Measurements from ENCODE around the gene ODC1. TPM values are rescaled to one million over a fixed set of nuclear protein-coding genes. Genes with fewer than 3 reads are reported as not detected.

Gene ODC1
- polyA plus RNA-seq, 2 donors: 5.1 to 19.4 TPM

- H3K4me1 ChIP-seq (ENCODE audit: control insufficient read depth in 2 of 2, insufficient read depth in 2 of 2, low read length in 1 of 2): no peaks in the 10 kb centered on the region
- H3K4me3 ChIP-seq (ENCODE audit: low read depth in 1 of 2, low read length in 2 of 2): no peak overlapping the region
- no peaks in the 10 kb centered on the region for H3K9me3 ChIP-seq (ENCODE audit: control insufficient read depth in 2 of 2, insufficient read depth in 1 of 2, low read depth in 1 of 2, low read length in 1 of 2)
- H3K27ac ChIP-seq (ENCODE audit: low read depth in 2 of 2, low read length in 1 of 2): no peak overlapping the region
- no peaks in the 10 kb centered on the region for H3K36me3 ChIP-seq (ENCODE audit: control insufficient read depth in 2 of 2, insufficient read depth in 2 of 2, low read length in 1 of 2)
- H3K27me3 ChIP-seq (ENCODE audit: control insufficient read depth in 1 of 2, insufficient read depth in 2 of 2, low read length in 2 of 2): no peaks in the 10 kb centered on the region
- 83 to 87% methylated on average over 3 of the region's 3 CpGs for WGBS, 2 donors
Measured at GRCh38 chr2:10481055-10481665, 33.0 kb upstream of the ODC1 start.

DNA sequence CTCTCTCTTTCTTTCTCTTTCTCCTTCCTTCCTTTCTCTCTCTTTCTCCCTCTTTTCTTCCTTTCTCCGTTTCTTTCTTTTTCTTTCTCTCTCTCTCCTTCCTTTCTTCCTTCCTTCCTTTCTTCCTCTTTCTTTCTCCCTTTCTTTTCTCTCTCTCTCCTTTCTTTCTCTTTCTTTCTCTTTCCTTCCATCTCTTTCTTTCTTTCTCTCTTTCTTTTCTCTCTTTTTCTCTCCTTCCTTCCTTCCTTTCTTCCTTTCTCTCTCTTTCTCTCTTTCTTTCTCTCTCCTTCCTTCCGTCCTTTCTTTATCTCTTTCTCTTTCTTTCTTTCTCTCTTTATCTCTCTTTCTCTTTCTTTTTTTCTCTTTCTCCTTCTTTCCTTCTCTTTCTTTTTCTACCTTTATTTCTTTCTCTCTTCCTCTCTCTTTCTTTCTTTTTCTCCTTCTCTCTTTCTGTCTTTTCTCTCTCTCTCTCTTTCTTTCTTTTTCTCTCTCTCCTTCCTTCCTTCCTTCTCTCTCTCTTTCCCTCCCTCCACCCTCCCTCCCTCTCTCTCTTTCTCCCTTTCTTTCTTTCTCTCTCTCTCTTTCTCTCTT lies 32.3 kb upstream of the ODC1 start:
- Histone ChIP-seq H3K4me3 (ENCODE audit: low read depth in 1 of 2, low read length in 2 of 2) (no peak overlapping the region), H3K36me3 (ENCODE audit: control insufficient read depth in 2 of 2, insufficient read depth in 2 of 2, low read length in 1 of 2) (no peaks in the 10 kb centered on the region), H3K4me1 (ENCODE audit: control insufficient read depth in 2 of 2, insufficient read depth in 2 of 2, low read length in 1 of 2) (no peaks in the 10 kb centered on the region), H3K9me3 (ENCODE audit: control insufficient read depth in 2 of 2, insufficient read depth in 1 of 2, low read depth in 1 of 2, low read length in 1 of 2) (no peaks in the 10 kb centered on the region), H3K27ac (ENCODE audit: low read depth in 2 of 2, low read length in 1 of 2) (no peak overlapping the region), H3K27me3 (ENCODE audit: control insufficient read depth in 1 of 2, insufficient read depth in 2 of 2, low read length in 2 of 2) (no peaks in the 10 kb centered on the region)
- 90 to 95% methylated on average over 2 of the region's 2 CpGs for WGBS, 2 donors

DNA sequence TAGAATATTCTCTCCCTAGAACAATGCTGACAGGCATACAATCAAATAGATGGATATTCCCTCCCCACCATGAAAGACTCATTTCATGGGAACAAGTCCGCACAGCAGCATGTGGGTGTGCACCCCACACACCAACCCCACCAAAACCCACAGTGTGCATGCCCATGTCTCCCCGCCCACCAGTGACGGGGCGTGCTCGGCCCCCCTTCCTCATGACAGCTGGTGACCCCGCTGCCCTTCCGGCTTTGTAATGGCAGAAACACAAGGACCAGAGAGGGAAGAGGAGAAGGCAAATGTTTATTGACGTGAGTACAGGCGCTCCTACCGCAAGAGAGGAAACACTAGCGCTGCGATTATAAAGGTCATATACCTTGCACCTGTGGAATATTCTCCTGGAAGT lies 30.8 kb upstream of the ODC1 start:
- no peaks in the 10 kb centered on the region for H3K36me3 ChIP-seq (ENCODE audit: control insufficient read depth in 2 of 2, insufficient read depth in 2 of 2, low read length in 1 of 2)
- H3K4me3 ChIP-seq (ENCODE audit: low read depth in 1 of 2, low read length in 2 of 2): no peak overlapping the region
- no peak overlapping the region for H3K27ac ChIP-seq (ENCODE audit: low read depth in 2 of 2, low read length in 1 of 2)
- no peaks in the 10 kb centered on the region for H3K27me3 ChIP-seq (ENCODE audit: control insufficient read depth in 1 of 2, insufficient read depth in 2 of 2, low read length in 2 of 2)
- no peaks in the 10 kb centered on the region for H3K9me3 ChIP-seq (ENCODE audit: control insufficient read depth in 2 of 2, insufficient read depth in 1 of 2, low read depth in 1 of 2, low read length in 1 of 2)
- no peaks in the 10 kb centered on the region for H3K4me1 ChIP-seq (ENCODE audit: control insufficient read depth in 2 of 2, insufficient read depth in 2 of 2, low read length in 1 of 2)
- 67 to 73% methylated on average over 12 of the region's 12 CpGs for WGBS, 2 donors

DNA sequence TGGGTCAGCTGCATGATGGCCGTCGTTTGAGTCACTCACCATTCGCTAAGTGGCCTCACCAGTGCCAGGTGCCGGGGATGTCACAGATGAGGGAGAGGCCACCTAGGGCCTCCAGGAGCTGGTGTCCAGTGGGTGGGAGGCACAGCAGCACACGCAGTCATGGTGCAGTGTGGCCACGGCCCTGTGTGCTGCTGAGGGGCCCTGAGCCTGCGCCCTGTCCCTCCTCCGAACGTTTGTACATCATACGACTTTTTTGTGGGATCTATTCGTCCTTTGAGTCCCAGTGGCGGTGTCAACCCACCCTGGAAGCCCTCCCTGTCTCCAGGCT lies 30.1 kb upstream of the ODC1 start:
- H3K4me3 ChIP-seq (ENCODE audit: low read depth in 1 of 2, low read length in 2 of 2): no peak overlapping the region
- H3K27me3 ChIP-seq (ENCODE audit: control insufficient read depth in 1 of 2, insufficient read depth in 2 of 2, low read length in 2 of 2): no peaks in the 10 kb centered on the region
- 85 to 88% methylated on average over 12 of the region's 12 CpGs for WGBS, 2 donors
- no peaks in the 10 kb centered on the region for H3K4me1 ChIP-seq (ENCODE audit: control insufficient read depth in 2 of 2, insufficient read depth in 2 of 2, low read length in 1 of 2)
- H3K9me3 ChIP-seq (ENCODE audit: control insufficient read depth in 2 of 2, insufficient read depth in 1 of 2, low read depth in 1 of 2, low read length in 1 of 2): no peaks in the 10 kb centered on the region
- H3K36me3 ChIP-seq (ENCODE audit: control insufficient read depth in 2 of 2, insufficient read depth in 2 of 2, low read length in 1 of 2): no peaks in the 10 kb centered on the region
- no peak overlapping the region for H3K27ac ChIP-seq (ENCODE audit: low read depth in 2 of 2, low read length in 1 of 2)

- no peaks in the 10 kb centered on the region for H3K4me1 ChIP-seq (ENCODE audit: control insufficient read depth in 2 of 2, insufficient read depth in 2 of 2, low read length in 1 of 2)
- H3K27ac ChIP-seq (ENCODE audit: low read depth in 2 of 2, low read length in 1 of 2): no peak overlapping the region
- WGBS, 2 donors: 64 to 68% methylated on average over 16 of the region's 16 CpGs
- no peak overlapping the region for H3K4me3 ChIP-seq (ENCODE audit: low read depth in 1 of 2, low read length in 2 of 2)
- no peaks in the 10 kb centered on the region for H3K9me3 ChIP-seq (ENCODE audit: control insufficient read depth in 2 of 2, insufficient read depth in 1 of 2, low read depth in 1 of 2, low read length in 1 of 2)
- H3K27me3 ChIP-seq (ENCODE audit: control insufficient read depth in 1 of 2, insufficient read depth in 2 of 2, low read length in 2 of 2): no peaks in the 10 kb centered on the region
- no peaks in the 10 kb centered on the region for H3K36me3 ChIP-seq (ENCODE audit: control insufficient read depth in 2 of 2, insufficient read depth in 2 of 2, low read length in 1 of 2)
Measured at GRCh38 chr2:10477443-10478297, 29.5 kb upstream of the ODC1 start.

DNA sequence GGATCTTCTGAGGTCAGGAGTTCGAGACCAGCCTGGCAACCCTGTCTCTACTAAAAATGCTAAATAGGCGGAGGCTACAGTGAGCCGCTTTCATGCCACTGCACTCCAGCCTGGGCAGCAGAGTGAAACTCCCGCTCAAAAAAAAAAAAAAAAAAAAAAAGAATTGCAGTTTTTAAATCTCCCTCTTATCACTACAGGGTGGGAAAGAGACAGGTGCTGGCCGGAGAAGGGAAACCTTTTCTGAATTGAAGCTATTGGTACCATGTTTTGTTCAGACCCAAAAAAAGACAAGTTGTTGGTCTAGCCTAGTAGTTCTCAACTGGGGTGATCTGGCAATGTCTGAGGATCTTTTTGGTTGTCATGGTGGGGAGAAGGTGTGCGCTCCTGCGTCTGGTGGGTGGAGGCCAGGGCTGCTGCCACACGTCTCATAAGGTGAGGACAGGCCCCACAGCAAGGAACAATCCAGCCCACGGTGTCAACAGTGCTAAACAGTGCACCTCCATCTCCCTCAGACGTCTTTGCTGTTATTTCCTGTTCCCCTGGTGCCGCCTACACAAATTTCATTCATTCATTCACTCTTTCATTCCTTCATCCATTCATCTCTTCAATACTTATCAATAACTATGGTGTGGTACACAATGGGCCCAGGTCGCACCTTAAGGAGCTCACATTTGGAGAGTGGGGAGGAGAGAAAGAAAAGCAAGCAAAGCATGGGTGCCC lies 28.8 kb upstream of the ODC1 start:
- H3K36me3 ChIP-seq (ENCODE audit: control insufficient read depth in 2 of 2, insufficient read depth in 2 of 2, low read length in 1 of 2): no peaks in the 10 kb centered on the region
- no peaks in the 10 kb centered on the region for H3K27me3 ChIP-seq (ENCODE audit: control insufficient read depth in 1 of 2, insufficient read depth in 2 of 2, low read length in 2 of 2)
- no peak overlapping the region for H3K4me3 ChIP-seq (ENCODE audit: low read depth in 1 of 2, low read length in 2 of 2)
- 87 to 91% methylated on average over 12 of the region's 12 CpGs for WGBS, 2 donors
- no peak overlapping the region for H3K27ac ChIP-seq (ENCODE audit: low read depth in 2 of 2, low read length in 1 of 2)
- no peaks in the 10 kb centered on the region for H3K4me1 ChIP-seq (ENCODE audit: control insufficient read depth in 2 of 2, insufficient read depth in 2 of 2, low read length in 1 of 2)
- H3K9me3 ChIP-seq (ENCODE audit: control insufficient read depth in 2 of 2, insufficient read depth in 1 of 2, low read depth in 1 of 2, low read length in 1 of 2): no peaks in the 10 kb centered on the region

GRCh38 chr2:10475811-10476660 lies 27.9 kb upstream of the ODC1 start:
- Histone ChIP-seq H3K9me3 (ENCODE audit: control insufficient read depth in 2 of 2, insufficient read depth in 1 of 2, low read depth in 1 of 2, low read length in 1 of 2) (no peaks in the 10 kb centered on the region), H3K36me3 (ENCODE audit: control insufficient read depth in 2 of 2, insufficient read depth in 2 of 2, low read length in 1 of 2) (no peaks in the 10 kb centered on the region), H3K27me3 (ENCODE audit: control insufficient read depth in 1 of 2, insufficient read depth in 2 of 2, low read length in 2 of 2) (no peaks in the 10 kb centered on the region), H3K4me3 (ENCODE audit: low read depth in 1 of 2, low read length in 2 of 2) (no peak overlapping the region), H3K4me1 (ENCODE audit: control insufficient read depth in 2 of 2, insufficient read depth in 2 of 2, low read length in 1 of 2) (no peaks in the 10 kb centered on the region), H3K27ac (ENCODE audit: low read depth in 2 of 2, low read length in 1 of 2) (no peak overlapping the region)
- 83 to 87% methylated on average over 22 of the region's 22 CpGs for WGBS, 2 donors

- H3K4me1 ChIP-seq (ENCODE audit: control insufficient read depth in 2 of 2, insufficient read depth in 2 of 2, low read length in 1 of 2): no peaks in the 10 kb centered on the region
- no peak overlapping the region for H3K4me3 ChIP-seq (ENCODE audit: low read depth in 1 of 2, low read length in 2 of 2)
- WGBS, 2 donors: 91 to 96% methylated on average over 21 of the region's 21 CpGs
- no peaks in the 10 kb centered on the region for H3K27me3 ChIP-seq (ENCODE audit: control insufficient read depth in 1 of 2, insufficient read depth in 2 of 2, low read length in 2 of 2)
- H3K27ac ChIP-seq (ENCODE audit: low read depth in 2 of 2, low read length in 1 of 2): no peak overlapping the region
- H3K36me3 ChIP-seq (ENCODE audit: control insufficient read depth in 2 of 2, insufficient read depth in 2 of 2, low read length in 1 of 2): no peaks in the 10 kb centered on the region
- H3K9me3 ChIP-seq (ENCODE audit: control insufficient read depth in 2 of 2, insufficient read depth in 1 of 2, low read depth in 1 of 2, low read length in 1 of 2): no peaks in the 10 kb centered on the region
Measured at GRCh38 chr2:10475221-10475722, 27.1 kb upstream of the ODC1 start.

All from esophagus (tissue), 2 donors.